GM18505 (cell line): ENCODE measurements around the gene TOX3.

Experiments
- ATAC-seq: cut with Tn5 transposase; IDR thresholded peaks from one replicate; pipeline ENCODE4 v1.9.1; 2021; ENCODE audit not compliant: unreplicated experiment
- POLR2A ChIP-seq: IDR thresholded peaks from 4 replicates; pipeline ENCODE4 v1.6.1; 2011; ENCODE audit warnings: borderline replicate concordance; ENCODE audit not compliant: insufficient read depth, insufficient read length; ENCODE audit errors: extremely low read depth

TOX3 gene

DNA sequence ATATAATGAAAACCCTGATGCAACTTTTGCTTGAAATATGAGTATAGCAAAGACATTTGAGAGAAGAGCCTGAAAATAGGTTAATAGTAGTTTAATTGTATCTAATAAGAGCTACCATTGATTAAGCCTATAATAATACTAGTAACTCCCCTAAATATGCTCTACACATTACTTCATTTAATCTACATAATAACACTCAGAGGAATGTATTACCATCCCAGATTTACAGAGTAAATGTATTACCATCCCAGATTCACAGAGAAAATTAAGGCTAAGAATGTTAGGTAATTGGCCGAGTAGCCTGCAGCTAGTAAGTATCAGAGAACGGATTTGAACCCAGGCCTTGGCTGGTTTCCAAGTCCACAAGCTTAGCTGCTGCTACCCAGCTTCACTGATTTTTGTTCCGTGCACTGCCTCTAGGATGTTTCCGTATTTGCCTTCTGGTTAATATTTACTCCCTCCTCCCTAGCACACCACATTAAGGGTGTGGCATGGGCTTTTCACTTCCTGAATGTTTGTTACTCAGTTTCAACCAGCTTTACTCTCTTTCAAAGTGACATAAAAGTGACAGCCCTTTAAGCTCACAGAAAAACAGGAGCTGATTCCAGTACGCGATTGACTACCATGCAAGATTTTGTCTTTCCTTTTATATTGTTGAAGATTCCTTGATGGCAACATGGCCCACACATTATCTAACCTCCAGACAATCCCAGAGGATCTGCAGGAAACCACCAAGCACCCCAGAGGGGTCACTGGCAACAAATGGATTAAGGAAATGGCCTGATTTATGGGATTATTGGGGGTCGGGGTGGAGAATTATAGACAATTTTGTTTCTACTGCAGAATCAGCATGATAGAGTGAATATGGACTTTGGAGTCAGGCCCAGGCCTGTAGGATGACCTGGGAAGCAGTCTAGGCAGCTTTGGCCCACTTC lies 26.7 kb upstream of the TOX3 start:
- peak; percentile 59 for ATAC-seq
- TF ChIP-seq POLR2A: no peak

DNA sequence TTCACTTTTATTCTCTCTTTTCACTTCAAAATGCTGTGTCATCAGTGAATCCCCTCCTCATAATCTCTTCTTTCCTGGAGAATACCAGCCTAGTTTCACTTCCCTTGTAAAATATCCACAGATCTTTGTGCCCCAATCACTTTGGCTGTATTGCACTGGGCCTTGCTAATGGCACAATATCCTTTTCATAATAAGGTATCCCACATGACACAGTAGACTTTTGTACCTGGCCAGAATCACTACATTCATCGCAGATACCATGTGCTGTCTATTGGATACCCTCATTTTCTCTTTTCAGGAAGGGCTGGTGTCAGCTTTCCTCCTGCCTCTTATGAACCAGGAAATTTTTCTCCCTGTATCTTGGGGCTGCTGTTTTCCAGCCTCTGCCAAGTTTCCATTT lies 25.7 kb upstream of the TOX3 start:
- ATAC-seq: no peak
- no peak for TF ChIP-seq POLR2A

DNA sequence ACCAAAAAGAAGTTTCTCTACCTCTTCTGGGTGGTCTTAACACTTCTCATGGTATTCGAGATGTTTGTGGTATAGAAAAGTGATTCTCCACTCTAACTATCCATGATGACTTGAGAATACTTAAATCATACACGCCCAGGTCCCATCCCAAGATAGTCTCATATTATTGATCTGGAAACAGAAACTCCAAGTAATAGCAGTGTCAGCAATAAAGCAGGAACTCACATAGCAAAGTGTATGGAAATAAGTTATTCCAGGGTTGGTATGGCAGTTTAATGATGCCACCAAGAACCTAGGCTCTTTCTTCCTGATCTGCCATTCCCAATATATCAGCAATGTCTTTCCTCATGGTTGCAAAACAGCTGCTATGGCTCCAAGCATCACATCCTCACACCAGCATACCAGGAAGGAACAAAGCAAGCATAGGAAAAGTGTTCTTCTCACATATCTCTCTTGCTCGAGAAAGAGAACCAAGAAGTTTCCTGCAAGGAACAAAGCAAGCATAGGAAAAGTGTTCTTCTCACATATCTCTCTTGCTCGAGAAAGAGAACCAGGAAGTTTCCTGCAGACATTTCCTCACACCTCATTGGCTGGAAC lies 23.6 kb upstream of the TOX3 start:
- ATAC-seq: no peak
- no peak for TF ChIP-seq POLR2A

DNA sequence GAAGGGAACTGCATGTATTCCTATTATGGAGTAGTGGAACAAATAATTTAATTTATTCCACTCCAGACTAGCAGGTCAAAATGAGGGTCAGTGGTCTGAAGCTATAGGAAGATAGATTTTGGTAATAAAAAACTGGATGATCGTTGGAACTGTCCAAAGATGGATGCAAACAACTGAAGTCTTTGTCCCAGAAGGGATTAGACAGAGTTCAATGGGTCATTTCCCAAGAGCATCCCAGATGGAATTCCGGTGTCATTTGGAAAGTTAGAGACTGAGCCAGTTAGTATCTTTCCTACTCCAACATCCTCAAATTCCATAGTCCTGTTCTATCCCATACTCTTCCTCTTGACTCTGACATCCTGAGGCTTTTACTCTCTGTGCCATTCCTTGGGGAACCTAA lies 22.8 kb upstream of the TOX3 start:
- TF ChIP-seq POLR2A: no peak
- no peak for ATAC-seq

DNA sequence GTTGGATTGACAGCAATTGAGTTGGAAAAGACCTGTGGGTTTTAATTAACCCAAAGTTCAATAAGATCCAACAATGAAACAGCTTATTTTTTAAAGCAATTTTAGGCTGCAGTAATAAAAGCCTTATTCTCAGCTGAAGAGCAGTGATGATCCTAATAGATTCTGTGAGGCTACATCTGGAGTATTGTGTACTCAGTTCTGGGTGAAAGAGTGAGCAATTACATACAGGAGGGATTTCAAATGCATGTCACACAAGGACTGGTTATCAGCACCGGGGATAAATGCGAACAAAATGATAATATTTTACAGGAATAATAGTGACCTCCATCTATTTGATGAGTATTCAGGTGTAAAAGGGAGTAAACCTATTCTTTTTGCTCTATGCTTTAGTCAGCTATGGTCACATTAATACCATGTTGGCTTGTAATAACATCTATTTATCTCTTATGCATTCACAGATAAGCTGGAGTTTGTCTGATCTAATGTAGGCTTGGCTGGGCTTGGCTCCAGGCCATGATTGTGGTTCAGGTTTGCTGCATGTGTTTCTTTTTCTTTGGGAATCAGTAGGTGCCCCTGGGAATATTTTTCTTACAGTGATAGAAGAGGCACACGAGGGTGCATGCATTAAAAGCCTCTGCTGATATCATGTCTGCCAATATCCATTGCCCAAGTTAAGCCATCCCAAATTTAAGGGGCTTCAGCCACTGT lies 22.2 kb upstream of the TOX3 start:
- TF ChIP-seq POLR2A: no peak
- ATAC-seq: no peak

DNA sequence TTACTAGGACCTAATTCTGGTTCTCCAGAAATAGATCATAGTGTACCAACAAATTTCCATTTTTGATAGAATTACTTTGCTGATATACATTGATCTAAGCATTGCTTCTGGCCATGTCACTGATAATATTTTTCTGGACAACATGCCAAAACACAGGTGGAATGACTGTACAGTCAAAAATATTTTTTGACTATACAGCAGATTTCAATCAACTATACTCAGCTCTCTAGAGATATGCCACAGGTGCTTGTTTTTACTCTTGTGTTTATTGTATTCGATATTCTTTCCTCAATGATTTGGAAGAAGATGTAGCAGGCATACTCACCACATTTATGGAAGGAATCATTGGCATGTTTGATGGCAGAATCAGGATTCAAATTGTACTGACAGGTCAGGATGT lies 21.6 kb upstream of the TOX3 start:
- TF ChIP-seq POLR2A: no peak

DNA sequence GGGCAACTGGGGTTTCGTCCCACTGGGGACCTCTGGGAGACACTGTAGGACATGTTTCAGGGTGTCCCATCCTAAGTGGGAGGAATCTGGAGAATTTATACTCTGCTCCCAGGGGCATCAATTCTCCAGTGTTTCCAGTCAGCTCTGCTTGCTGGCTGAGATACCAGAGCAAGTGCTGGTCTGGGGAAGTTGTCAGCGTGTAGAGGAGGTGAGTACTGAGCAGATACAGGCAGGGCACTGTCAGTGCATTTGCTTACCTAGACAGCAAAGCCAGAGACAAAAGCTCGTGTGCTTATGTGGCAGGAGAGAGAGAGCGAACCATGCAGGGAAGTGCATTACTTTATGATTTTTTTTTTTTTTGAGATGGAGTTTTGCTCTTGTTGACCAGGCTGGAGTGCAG lies 20.2 kb upstream of the TOX3 start:
- ATAC-seq: no peak
- no peak for TF ChIP-seq POLR2A

More for the DNA sequence above, 21.6 kb upstream of the TOX3 start:
- no peak for ATAC-seq

DNA sequence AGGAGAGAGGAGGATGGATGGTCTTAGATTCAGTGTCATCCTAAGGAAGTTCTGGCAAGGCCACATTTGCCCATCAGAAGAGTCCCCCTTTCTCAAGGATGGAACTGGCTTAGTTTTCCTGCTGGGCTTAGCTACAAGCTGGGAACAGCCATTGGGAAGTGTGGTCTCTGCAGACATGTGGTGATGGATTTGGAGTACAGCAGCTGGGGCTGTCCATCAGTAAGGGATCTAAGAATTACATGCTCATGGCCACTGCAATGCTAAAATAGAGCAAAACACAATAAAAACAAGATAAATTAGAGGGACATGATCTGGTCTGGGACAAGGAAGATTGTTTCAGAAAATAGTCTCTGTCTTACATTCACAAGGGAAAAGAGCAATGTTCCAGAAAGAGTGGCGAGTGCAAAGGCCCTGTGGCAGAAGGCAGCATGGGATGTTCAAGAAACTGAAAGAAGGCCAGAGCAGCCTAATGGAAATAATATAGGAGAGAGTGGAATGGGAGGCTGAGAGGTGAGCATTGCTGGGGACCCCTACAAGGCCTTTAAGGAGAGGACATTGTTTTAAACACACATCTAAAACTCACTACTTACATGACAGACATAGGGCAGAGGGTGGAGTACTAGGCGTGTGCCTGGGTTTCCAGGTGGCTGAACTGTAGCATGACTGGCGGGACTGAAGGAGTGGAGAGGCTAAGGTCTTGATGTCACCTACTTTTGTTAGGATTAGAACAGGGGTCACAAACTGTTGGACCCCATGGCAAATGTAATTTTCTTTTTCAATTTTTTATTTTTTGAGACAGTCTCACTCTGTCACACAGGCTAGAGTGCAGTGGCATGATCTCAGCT lies 17.0 kb upstream of the TOX3 start:
- ATAC-seq: no peak
- no peak for TF ChIP-seq POLR2A

DNA sequence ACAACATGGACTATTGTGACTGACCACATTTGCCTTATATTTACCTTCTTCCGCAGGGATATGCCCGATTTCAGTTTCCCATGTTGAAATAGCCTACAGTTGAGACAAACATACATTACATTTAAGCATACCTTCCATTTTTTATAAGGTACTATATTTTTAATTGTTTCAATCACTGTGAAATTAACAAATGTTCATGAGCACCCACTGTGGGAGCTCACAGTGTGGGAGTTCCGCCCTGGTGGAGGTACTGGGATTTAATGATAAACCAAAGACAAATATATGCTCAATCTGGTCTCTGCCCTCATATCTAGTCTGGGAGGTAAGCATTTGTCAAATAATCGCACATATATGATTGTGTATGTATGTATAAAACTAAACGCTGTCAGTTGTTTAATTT lies 15.8 kb upstream of the TOX3 start:
- ATAC-seq: no peak
- no peak for TF ChIP-seq POLR2A

DNA sequence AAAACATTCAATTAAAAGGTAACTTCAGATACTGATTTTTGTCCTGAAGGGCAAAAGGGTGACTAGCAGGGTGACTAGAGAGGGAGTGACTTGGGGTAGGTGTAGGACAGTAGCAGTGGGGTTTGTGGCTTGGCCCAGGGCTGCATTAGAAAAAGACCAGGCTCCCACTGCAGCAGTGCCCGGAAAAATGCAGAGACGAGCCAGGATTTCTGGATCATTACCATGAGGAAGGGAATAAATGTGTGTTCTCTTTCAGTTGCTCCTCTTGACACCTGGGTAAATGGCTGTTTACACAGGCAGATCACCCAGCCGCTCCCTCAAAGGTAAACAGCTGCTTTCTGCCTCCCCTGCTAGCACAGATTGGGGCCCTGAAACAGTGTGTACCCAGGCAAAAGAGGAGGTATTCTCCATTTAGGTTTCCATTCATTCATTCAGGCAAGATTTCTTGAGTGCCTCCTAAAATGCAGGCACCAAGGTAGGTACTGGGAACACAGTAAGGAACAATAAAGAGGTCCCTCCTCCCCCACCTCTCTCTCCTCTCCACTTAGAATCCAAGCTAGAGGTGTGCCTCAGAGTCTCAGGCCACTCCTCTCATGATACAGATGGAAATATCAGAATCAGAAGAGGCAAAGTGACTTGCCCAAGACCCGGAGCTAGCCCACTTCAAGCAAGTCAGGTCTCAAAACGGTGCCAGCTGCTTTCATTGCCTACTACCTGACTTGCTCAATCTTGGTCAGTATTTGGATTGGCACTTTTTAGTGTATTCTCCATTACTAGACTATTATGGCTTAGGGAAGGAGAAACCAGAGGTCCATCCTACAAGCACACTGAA lies 15.2 kb upstream of the TOX3 start:
- ATAC-seq: no peak
- no peak for TF ChIP-seq POLR2A

DNA sequence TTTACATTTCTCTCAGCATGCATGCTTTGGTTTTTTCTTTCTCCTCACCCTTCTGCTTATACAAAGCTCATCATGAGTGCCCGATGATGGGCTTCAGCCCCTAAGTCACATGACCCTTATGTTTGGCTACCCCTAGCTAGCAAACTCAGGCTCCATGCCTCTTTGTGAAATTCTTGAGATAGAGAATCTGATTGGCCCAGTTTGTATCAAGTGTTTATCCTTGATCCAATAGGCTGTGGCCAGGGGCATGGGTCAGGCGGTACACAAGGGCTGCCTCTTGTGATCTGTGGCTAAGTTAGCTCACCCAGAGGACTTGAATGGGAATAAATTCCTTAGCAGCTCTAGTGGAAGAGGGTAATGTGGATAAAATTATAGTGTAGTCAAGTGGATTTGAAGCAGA lies 11.5 kb upstream of the TOX3 start:
- ATAC-seq: no peak
- TF ChIP-seq POLR2A: no peak

DNA sequence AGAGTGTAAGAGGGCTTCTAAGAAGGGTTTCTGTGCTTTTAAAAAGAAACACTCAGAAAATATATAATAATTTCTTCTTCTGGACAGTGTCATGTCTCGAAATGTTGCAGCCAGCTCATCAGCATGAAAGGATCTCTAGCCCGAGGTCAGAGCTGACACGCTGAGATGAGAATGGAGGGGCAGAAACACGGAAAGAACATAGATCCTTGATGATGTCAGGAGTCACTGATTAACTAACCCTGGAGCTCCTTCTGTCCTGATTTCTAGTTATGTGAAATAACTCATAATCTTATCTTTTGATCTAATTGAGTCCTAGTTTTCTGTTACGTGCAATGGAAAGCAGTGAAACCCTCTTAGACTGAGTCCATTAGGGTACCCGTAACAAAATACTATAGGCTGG lies 10.3 kb upstream of the TOX3 start:
- ATAC-seq: no peak
- TF ChIP-seq POLR2A: no peak
